Fibroblast of the aortic adventitia (primary cell): Measurements from ENCODE around the gene UTP25. TPM values are rescaled to one million over a fixed set of nuclear protein-coding genes. Genes with fewer than 3 reads are reported as not detected.

Experiments
- DNase-seq: peaks from one replicate; pipeline ENCODE4 v3.0.0-alpha.2; 2010; ENCODE audit warnings: low read depth
- H3K4me3 ChIP-seq: 2 replicates; pipeline ENCODE4 v1.5.1; 2011; ENCODE audit warnings: low read depth, mild to moderate bottlenecking, control low read depth, low read length, moderate library complexity
- CTCF ChIP-seq: IDR thresholded peaks from 2 replicates; pipeline ENCODE4 v1.5.1; 2011; ENCODE audit warnings: mild to moderate bottlenecking, low read length, control low read depth, inconsistent platforms; ENCODE audit not compliant: insufficient read depth
- total RNA-seq: library from RNA; depleted of rRNA; stranded (reverse); fragments of >200 nt; gene quantifications from 2 replicates; pipeline ENCODE4 v1.2.3, GENCODE V29; 2012; ENCODE audit warnings: low replicate concordance

Gene UTP25
- total RNA-seq, 1 donor, result 32.6 TPM

GRCh38 chr1:209825591-209826434 is 2.0 kb upstream of the UTP25 start:
- no peak overlapping the region for H3K4me3 ChIP-seq
- no peak for TF ChIP-seq CTCF
- peak; percentile 17 for DNase-seq

GRCh38 chr1:209829716-209830115 is 1.9 kb downstream of the UTP25 start:
- DNase-seq, result no peak
- TF ChIP-seq CTCF, result no peak
- no peak overlapping the region for H3K4me3 ChIP-seq

- DNase-seq, result no peak
- TF ChIP-seq CTCF, result no peak
- H3K4me3 ChIP-seq, result no peak overlapping the region
Measured at GRCh38 chr1:209830722-209831121, 3.0 kb downstream of the UTP25 start.

- TF ChIP-seq CTCF, result no peak
- peak; percentile 62 for DNase-seq
- no peak overlapping the region for H3K4me3 ChIP-seq
Measured at GRCh38 chr1:209831615-209832014, 3.8 kb downstream of the UTP25 start.

GRCh38 chr1:209835782-209836298 is 8.1 kb downstream of the UTP25 start:
- H3K4me3 ChIP-seq, result no peak overlapping the region
- DNase-seq, result peak; percentile 78
- no peak for TF ChIP-seq CTCF

GRCh38 chr1:209837671-209838070 is 9.9 kb downstream of the UTP25 start:
- no peak for DNase-seq
- TF ChIP-seq CTCF, result no peak
- no peak overlapping the region for H3K4me3 ChIP-seq

- no peak for TF ChIP-seq CTCF
- DNase-seq, result no peak
- H3K4me3 ChIP-seq, result no peak overlapping the region
Measured at GRCh38 chr1:209838537-209838936, 10.8 kb downstream of the UTP25 start.
